Measurements from ENCODE around the gene ROR2.
"Not testable (repeated sequence)": the region's sequence is repeated elsewhere in the genome, so short reads cannot be mapped to it uniquely, and the experiment has no call there.

ROR2 gene

DNA sequence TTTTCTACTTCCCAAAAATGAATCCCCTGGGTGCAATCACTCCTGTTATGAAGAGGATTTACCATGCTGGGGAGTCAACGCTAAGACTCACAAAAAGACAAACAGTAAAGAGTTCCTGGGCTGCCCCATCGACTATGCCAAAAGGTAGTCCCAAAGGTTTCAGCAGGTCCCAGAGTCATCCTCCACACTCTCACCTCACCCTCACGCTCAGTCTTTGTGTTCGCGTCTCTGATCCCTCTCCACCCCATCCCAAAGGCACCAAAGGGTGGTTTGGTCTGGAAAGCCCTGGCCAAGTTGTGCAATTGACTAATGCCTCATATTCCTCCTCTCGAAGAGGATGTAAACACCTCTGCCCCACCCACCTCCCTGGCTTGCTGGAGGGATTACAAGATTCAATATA is 286.2 kb downstream of the ROR2 start:
- DNase-seq: no peak

DNA sequence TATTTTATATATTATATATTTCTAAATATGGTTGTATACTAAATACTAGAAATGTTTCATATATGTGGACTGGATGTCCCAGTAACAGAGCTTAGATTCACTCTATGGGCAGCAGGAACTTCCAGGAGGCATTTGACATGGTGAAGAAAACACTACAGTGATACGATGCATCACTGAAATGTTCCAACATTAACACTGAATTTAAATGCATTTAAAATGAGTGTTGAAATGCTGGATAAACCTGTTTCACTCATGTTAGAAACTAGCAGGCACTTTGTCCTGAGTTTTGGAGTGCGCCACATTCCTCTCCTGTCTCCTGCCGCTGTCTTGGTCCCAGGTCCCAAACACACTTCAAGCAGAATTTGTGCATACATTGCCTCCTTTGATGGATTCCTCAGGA is 288.6 kb downstream of the ROR2 start:
- DNase-seq: no peak

DNA sequence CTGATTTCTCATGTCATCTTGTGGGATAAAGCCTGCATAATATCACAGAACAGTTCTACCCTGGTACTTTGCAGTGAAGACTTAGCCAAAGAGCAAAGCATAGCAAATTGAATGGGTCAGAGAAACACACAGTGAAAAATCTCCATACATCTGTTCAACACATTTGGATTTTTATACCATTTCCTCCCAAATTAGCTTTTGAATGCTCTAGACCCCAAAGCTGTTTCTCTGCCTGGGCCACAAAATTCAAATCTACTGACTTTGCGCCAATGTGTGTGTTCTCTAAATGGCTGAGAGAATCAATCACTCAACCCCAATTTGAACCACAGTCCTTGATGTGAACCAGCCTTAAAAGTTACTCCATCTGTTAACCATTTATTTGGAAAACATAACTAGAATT is 289.5 kb downstream of the ROR2 start:
- no peak for DNase-seq

GRCh38 chr9:91659529-91660495 is 290.2 kb downstream of the ROR2 start:
- DNase-seq: no peak

GRCh38 chr9:91658513-91659105 is 291.4 kb downstream of the ROR2 start:
- no peak for DNase-seq

DNA sequence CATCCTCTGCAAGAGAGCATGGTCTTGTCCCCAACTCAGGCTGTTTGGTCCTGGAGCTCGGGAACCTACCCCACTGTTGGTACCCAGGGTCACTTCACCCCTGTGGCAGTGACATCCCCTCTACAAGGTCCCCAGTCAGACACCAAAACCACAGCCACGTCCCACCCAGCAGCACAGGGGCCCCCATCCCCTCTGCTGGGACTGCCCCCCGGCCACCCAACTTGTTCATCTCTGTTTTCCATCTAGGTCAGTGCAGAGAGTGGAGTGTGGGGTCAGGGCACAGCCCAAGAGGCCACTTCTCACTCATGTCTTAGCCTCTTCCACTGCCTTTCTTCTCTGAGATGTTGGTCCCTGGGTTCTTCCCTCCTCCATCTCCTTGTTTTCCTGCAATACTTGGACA is 292.5 kb downstream of the ROR2 start:
- DNase-seq: no peak

DNA sequence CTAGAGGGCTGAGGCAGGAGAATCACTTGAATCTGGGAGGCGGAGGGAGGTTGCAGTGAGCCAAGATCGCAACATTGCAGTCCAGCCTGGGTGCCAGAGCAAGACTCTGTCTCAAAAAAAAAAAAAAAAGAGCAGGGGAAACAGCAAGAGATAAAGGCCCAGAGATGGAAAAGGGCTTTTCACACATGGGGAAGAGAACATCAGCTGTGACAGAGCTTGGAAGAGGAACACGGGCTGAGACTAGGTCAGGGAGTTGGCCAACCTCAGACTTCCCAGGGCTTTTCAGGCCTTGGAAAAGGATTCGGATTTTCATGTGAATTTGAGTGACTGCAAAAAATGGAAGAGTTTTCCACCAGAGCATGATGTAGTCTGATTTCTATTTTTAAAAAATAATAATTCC is 294.4 kb downstream of the ROR2 start:
- DNase-seq: no peak

GRCh38 chr9:91655215-91655614 is 294.8 kb downstream of the ROR2 start:
- no peak for DNase-seq

GRCh38 chr9:91654527-91654926 is 295.5 kb downstream of the ROR2 start:
- no peak for DNase-seq

DNA sequence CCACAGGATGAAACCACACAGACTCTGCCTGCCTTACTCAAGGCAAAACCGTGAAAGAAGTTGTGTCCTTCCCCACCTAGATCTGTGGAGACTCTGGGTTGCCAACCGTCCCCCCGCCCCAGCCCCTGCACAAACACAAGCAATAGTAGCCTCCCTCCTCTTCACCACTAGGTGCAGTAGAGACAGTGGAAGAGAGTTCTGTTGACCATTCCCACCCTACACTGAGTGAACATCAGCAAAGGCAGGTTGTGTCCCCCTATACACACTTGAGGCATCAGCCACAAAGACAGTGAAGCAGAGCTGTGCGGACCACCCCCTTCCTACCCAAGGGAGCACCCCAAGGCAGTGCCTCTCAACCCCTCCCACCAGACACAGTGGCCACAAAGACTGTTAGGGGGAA is 302.7 kb downstream of the ROR2 start:
- DNase-seq: no peak

GRCh38 chr9:91646702-91647101 is 303.3 kb downstream of the ROR2 start:
- no peak for DNase-seq

DNA sequence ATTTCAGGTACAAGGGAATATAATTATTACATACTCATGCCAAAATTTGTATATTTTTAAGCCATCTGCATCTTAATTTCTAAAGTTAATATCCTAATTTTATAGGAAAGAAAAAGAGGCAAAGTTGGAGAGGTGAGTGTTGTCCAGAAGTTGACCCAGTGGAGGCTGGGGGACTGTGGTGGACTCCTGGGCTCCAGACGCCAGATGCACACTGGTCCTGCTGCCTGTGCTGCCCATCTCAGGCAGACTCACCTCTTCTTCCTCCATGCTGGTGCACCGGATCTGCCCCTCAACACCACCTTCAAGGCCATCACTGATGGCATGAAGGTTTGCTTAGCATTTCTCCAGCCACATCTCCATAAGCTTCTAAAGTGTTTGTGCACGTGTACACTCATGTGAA is 305.6 kb downstream of the ROR2 start:
- no peak for DNase-seq

DNA sequence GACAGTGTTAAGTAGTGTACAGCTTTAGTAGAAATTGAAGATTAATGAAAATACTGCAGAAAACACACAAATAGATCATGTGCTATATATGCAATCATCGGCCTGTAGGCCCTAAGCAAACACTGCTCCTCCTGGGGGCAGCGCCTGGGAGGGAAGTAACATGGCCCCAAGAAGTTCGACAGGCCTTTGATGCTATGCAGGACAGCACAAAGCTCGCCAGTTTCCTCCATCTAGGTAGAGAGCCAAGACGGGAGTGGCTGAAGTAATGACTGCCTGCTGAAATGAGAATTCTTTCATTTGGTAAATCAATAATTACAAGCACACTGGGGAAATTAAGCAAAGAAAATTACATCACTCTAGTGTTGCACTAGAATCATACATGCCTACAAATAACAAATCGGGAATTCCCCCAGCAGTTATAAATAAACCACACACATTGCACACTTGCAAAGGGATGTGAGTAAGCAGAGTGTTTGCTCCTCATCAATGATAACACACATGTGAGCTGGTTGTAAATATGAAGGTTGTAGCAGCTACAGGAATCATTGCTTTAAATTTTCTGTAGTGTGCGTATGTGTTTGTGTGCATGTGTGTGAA is 306.4 kb downstream of the ROR2 start:
- DNase-seq: no peak

- no peak for DNase-seq
These were observed 307.3 kb downstream of the ROR2 start for GRCh38 chr9:91642771-91643170.

DNA sequence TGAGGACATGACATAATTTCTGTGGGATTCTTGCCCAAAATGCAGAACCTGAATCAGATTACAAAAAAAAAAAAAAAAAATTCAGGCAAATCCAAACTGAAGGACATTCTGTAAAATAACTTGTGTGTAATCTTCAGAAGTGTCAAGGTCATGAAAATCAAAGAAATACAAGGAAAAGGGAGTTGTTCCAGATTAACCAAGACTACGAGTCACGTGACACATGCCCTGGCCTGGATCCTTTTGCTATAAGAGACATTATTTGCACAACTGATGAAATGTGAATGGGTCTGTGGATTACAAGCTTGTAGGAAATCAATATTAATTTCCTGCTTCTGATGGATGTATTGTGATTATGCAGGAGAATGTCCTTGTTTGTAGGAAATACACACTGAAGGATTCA is 309.6 kb downstream of the ROR2 start:
- DNase-seq: no peak

GRCh38 chr9:91639054-91639453 is 311.0 kb downstream of the ROR2 start:
- no peak for DNase-seq

GRCh38 chr9:91634832-91635231 is 315.2 kb downstream of the ROR2 start:
- DNase-seq: not testable (repeated sequence)

GRCh38 chr9:91629718-91630117 is 320.3 kb downstream of the ROR2 start:
- no peak for DNase-seq

DNA sequence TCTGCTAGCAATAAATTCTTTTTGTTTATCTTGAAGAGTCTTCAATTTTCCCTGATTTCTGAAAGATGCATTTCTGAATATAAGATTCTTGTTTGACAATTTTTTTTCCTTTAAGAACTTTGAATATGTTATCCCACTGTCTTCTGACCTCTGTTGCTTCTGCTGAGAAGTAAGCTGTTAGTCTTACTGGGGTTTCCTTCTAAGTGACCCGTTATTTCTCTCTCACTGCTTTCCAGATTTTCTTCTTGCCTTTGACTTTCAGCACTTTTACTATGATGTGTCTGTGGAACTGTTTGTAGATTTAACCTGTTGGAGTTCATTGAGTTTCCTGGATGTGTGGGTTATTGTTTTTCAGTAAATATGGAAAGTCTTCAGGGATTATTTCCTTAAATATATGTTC is 321.1 kb downstream of the ROR2 start:
- DNase-seq: no peak

GRCh38 chr9:91625331-91625730 is 324.7 kb downstream of the ROR2 start:
- DNase-seq: no peak

GRCh38 chr9:91623004-91623403 is 327.0 kb downstream of the ROR2 start:
- DNase-seq: no peak

DNA sequence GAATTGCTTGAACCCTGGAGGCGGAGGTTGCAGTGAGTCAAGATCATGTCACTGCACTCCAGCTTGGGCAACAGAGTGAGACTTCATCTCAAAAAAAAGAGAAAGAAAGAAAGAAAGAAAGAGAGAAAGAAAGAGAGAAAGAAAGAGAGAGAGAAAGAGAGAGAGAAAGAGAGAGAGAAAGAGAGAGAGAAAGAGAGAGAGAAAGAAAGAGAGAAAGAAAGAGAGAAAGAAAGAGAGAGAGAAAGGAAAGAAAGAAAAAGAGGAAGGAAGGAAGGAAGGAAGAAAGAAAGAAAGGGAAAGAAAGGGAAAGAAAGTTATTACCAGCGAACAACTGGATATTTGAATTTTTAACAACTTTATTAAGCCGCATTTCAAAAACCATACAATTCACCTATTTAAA is 327.9 kb downstream of the ROR2 start:
- not testable (repeated sequence) for DNase-seq

GRCh38 chr9:91614044-91614443 is 336.0 kb downstream of the ROR2 start:
- not testable (repeated sequence) for DNase-seq

- no peak for DNase-seq
These were observed 338.4 kb downstream of the ROR2 start for GRCh38 chr9:91611582-91611981.
